Tibial nerve (tissue), 3 donors: ENCODE results near the gene ADAMTS17.

ENCODE experiments used
- CTCF ChIP-seq, 5 experiments: fragments of 200-600 bp in 3 of 5; fragments of 450-650 bp in 2 of 5; sonication (generic) in 3 of 5; IDR thresholded peaks; one replicate each; pipeline ENCODE4 v1.5.1; 2016 to 2019; ENCODE audit warnings: antibody characterized with exemption in 5 of 5, mild to moderate bottlenecking in 3 of 5, moderate library complexity in 2 of 5
- POLR2A ChIP-seq, 2 donors: fragments of 450-650 bp; IDR thresholded peaks; one replicate each; pipeline ENCODE4 v1.6.1; 2017; ENCODE audit warnings: antibody characterized with exemption in 2 of 2, mild to moderate bottlenecking in 2 of 2, moderate library complexity in 2 of 2

GRCh38 chr15:99956820-99957641, 384.7 kb downstream of the ADAMTS17 start:
- TF ChIP-seq CTCF (IDR thresholded peaks at IDR 0.05) (no peak), POLR2A (IDR thresholded peaks at IDR 0.05) (no peak)
